Heart left ventricle (tissue), 13 donors: ENCODE measurements around the gene RFX4.

Experiments
- POLR2A ChIP-seq, 2 donors: fragments of 450-650 bp; IDR thresholded peaks; one replicate each; pipeline ENCODE4 v1.6.1; 2017; ENCODE audit warnings: antibody characterized with exemption in 2 of 2, mild to moderate bottlenecking in 2 of 2, moderate library complexity in 2 of 2
- TF ChIP-seq, protein P1 (sequence below), 12 donors: fragments of 200-600 bp; sonication (generic) in 4 of 12; IDR thresholded peaks; one replicate each; pipeline versions ENCODE4 v1.5.0 to v1.8.0; 2018 to 2022; ENCODE audit warnings: antibody characterized with exemption in 12 of 12, mild to moderate bottlenecking in 5 of 12
- donor health status: ischemic (EF 13 %, LVEDD 7.1; RV severe dilation, severe dysfunction).
- donor health status: DM: no; HTN: yes; CAD: no.
- donor health status: DM: no; HTN: no; CAD: no.
- donor health status: ischemic (EF 25% LVEDD 6.9; RV normal size, moderate dysfunction).
- donor health status: ischemic (EF 25% LVEDD 5.7; RV mildly dilated, moderate dysfunction).
- donor health status: ischemic (EF 35%, LVEDD 5.7; RV mildly dilated, moderate dysfunction).
- donor health status: nonischemic (EF 11% LVEDD 7.7; RV severe dilation, severe dysfunction).
- donor health status: DM: yes; HTN: yes; CAD: no.
- donor health status: PGD.
- donor health status: ischemic (EF 29% LVEDD 5.4; RV normal size, mild dysfunction).
- donor health status: nonischemic (EF 23%, LVEDD 6.1; RV moderate dilation, normal function).

DNA sequence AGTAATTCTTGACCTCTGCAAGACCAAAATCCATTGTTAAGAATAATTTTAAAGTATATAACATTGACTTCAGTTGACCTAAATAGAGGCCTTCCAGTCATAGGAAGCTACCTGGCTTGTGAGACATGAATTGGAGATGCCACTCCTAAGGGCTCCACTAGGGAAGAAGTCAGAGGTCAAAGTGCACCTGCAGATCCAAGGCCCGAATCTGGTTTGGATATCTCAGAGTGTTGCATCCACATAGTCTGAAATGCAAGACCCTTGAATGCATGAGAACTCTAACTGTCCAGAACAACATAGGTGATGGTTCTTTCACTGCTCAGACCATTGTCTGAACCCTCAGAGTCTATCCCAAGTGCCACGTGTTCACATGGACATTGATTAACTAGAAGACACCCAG lies 22.4 kb downstream of the RFX4 start:
- TF ChIP-seq POLR2A (IDR thresholded peaks at IDR 0.05) = no peak
- TF ChIP-seq, protein P1, sequence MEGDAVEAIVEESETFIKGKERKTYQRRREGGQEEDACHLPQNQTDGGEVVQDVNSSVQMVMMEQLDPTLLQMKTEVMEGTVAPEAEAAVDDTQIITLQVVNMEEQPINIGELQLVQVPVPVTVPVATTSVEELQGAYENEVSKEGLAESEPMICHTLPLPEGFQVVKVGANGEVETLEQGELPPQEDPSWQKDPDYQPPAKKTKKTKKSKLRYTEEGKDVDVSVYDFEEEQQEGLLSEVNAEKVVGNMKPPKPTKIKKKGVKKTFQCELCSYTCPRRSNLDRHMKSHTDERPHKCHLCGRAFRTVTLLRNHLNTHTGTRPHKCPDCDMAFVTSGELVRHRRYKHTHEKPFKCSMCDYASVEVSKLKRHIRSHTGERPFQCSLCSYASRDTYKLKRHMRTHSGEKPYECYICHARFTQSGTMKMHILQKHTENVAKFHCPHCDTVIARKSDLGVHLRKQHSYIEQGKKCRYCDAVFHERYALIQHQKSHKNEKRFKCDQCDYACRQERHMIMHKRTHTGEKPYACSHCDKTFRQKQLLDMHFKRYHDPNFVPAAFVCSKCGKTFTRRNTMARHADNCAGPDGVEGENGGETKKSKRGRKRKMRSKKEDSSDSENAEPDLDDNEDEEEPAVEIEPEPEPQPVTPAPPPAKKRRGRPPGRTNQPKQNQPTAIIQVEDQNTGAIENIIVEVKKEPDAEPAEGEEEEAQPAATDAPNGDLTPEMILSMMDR (IDR thresholded peaks at IDR 0.05) = no peak
